Measurements from ENCODE around the gene CYB5D1. TPM values are rescaled to one million over a fixed set of nuclear protein-coding genes. Genes with fewer than 3 reads are reported as not detected.
A peak's percentile ranks its signal among the peaks of the same experiment; 100 is the strongest.

CYB5D1 gene
- total RNA-seq, 1 donor from 2014 or later: 4.4 TPM

DNA sequence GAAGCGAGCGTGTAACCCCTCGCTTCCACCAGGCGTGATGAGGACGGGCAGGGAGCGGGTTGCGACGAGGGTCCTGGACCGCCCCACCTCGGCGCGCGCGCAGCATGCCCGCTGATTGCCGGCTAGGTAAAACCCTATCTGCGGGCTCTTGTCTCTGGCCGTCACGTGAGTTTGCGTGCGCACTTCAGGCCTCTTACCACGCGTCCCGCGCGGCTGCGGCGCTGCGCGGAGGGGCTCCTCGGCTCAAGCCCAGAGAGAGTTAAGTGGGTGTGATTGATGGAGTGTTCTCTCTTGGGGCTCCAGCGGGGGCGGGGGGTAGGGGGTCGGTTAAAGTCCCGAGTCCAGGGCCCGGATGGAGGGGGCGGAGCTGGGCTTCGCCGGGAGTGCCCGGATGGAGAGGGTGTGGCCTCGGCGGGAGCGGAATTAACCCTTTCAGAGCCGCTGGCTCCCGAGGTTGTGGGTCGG is 15.9 kb upstream of the CYB5D1 start:
- peak overlapping the region; percentile 58 to 69 for H3K4me3 ChIP-seq
- no peaks in the 10 kb centered on the region for H3K27me3 ChIP-seq
- peak in 1 of 2 donors; percentile 94 for DNase-seq (ENCODE audit: extremely low spot score in 2 of 2)
- TF ChIP-seq POLR2AphosphoS5 (IDR thresholded peaks at IDR 0.05; ENCODE audit: insufficient read depth in 1 of 2, low read depth in 1 of 2) (peak; percentile 47 to 84), CTCF (IDR thresholded peaks at IDR 0.05) (no peak)
- H3K27ac ChIP-seq: peak overlapping the region; percentile 99
- intact Hi-C loops (cut with DNase I): loop anchor here (5.0 kb wide), 1 partner anchor 265 kb away; the partner anchor contains the start of gene CD68
- H3K9me3 ChIP-seq: no peaks in the 10 kb centered on the region
- H3K4me1 ChIP-seq: peaks cover 80% of the 10 kb centered on the region
- peaks cover 0 to 12% of the 10 kb centered on the region in 2 donors for H3K36me3 ChIP-seq

DNA sequence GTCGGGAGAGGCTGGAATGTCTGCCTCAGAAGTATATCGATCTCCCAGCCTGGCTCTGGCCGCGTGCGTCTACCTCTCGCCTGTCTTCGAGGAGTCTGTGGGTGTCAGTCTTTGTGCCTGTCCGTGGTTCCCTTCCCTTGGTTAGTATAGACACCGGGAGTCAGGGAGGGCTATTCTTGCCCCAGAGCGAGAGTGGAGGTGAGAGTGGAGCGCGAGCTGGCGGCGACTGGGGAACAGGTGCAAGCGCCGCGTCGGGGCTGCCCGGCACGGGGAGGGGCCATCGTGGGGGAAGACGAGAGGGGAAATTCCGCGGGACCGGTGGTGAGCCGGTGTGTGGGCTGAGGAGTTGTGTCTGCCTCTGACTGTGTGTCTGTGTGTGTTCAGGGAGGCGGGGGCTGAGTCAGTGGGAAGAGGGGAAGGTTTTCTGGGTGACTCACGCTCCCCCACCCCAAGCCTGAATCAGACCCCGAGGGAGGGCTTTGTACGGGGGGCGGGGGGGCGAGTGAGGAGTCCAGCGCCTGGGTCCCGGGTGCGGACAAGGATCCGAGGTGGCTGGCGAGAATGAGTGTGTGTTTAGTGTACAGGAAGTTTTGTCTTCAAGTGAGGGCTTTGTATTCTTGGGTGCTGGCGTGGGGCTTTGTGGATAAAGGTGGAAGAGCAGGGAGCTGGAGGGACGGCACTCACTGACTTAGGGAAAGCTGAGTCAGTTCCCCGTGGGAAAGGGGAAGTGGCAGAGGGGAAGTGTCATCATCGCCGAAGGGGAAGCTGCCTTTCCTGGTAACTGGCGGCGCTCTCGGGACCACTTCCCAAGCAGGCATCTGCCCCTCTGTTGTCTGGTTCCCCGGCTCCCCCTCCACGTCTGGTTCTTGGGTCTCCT is 15.2 kb upstream of the CYB5D1 start:
- Histone ChIP-seq H3K36me3 (peaks cover 0 to 18% of the 10 kb centered on the region in 2 donors), H3K27ac (peak overlapping the region; percentile 99), H3K4me1 (peaks cover 73% of the 10 kb centered on the region), H3K9me3 (no peaks in the 10 kb centered on the region), H3K4me3 (peak overlapping the region; percentile 58 to 69), H3K27me3 (no peaks in the 10 kb centered on the region)
- intact Hi-C loops (cut with DNase I): loop anchor here (1.0 to 5.0 kb wide), 2 partner anchors 33 to 265 kb away; partner anchors contain the start of gene CD68
- DNase-seq (ENCODE audit: extremely low spot score in 2 of 2): peak in 1 of 2 donors; percentile 96
- TF ChIP-seq POLR2A (IDR thresholded peaks at IDR 0.05): peak in 1 of 2 donors; percentile 33
- TF ChIP-seq POLR2AphosphoS5 (IDR thresholded peaks at IDR 0.05; ENCODE audit: insufficient read depth in 1 of 2, low read depth in 1 of 2): peak; percentile 54 to 64
- TF ChIP-seq CTCF (IDR thresholded peaks at IDR 0.05): no peak

- Histone ChIP-seq H3K27me3 (no peaks in the 10 kb centered on the region), H3K27ac (peak overlapping the region; percentile 99), H3K4me1 (peaks cover 68% of the 10 kb centered on the region), H3K4me3 (peak overlapping the region; percentile 58 to 69), H3K9me3 (no peaks in the 10 kb centered on the region), H3K36me3 (peaks cover 0 to 24% of the 10 kb centered on the region in 2 donors)
- DNase-seq (ENCODE audit: extremely low spot score in 2 of 2): peak in 1 of 2 donors; percentile 94
- intact Hi-C loops (cut with DNase I): loop anchor here (1.0 to 5.0 kb wide), 2 partner anchors 34 to 266 kb away; partner anchors contain the start of gene CD68
- TF ChIP-seq POLR2A (IDR thresholded peaks at IDR 0.05) (no peak), POLR2AphosphoS5 (IDR thresholded peaks at IDR 0.05; ENCODE audit: insufficient read depth in 1 of 2, low read depth in 1 of 2) (peak in 1 of 2 donors; percentile 69), CTCF (IDR thresholded peaks at IDR 0.05) (no peak)
Observed at GRCh38 chr17:7843257-7843535, 14.6 kb upstream of the CYB5D1 start.

- Histone ChIP-seq H3K9me3 (no peaks in the 10 kb centered on the region), H3K27me3 (no peaks in the 10 kb centered on the region), H3K27ac (peak overlapping the region; percentile 99), H3K36me3 (peaks cover 0 to 29% of the 10 kb centered on the region in 2 donors), H3K4me1 (peaks cover 62% of the 10 kb centered on the region), H3K4me3 (peak overlapping the region; percentile 58 to 69)
- DNase-seq (ENCODE audit: extremely low spot score in 2 of 2): peak in 1 of 2 donors; percentile 95
- TF ChIP-seq POLR2AphosphoS5 (IDR thresholded peaks at IDR 0.05; ENCODE audit: insufficient read depth in 1 of 2, low read depth in 1 of 2): peak in 1 of 2 donors; percentile 57
- TF ChIP-seq POLR2A (IDR thresholded peaks at IDR 0.05): no peak
- no peak for TF ChIP-seq CTCF (IDR thresholded peaks at IDR 0.05)
- intact Hi-C loops (cut with DNase I): loop anchor here (1.0 to 5.0 kb wide), 2 partner anchors 34 to 266 kb away; partner anchors contain the start of gene CD68
Observed at GRCh38 chr17:7843536-7844291, 14.1 kb upstream of the CYB5D1 start.

All from vagina (tissue), 2 donors.